Measurements from ENCODE around the gene TMEM242. TPM values are rescaled to one million over a fixed set of nuclear protein-coding genes. Genes with fewer than 3 reads are reported as not detected.

Gene TMEM242
- total RNA-seq, 1 experiment from 2014 or later = 8.7 TPM

DNA sequence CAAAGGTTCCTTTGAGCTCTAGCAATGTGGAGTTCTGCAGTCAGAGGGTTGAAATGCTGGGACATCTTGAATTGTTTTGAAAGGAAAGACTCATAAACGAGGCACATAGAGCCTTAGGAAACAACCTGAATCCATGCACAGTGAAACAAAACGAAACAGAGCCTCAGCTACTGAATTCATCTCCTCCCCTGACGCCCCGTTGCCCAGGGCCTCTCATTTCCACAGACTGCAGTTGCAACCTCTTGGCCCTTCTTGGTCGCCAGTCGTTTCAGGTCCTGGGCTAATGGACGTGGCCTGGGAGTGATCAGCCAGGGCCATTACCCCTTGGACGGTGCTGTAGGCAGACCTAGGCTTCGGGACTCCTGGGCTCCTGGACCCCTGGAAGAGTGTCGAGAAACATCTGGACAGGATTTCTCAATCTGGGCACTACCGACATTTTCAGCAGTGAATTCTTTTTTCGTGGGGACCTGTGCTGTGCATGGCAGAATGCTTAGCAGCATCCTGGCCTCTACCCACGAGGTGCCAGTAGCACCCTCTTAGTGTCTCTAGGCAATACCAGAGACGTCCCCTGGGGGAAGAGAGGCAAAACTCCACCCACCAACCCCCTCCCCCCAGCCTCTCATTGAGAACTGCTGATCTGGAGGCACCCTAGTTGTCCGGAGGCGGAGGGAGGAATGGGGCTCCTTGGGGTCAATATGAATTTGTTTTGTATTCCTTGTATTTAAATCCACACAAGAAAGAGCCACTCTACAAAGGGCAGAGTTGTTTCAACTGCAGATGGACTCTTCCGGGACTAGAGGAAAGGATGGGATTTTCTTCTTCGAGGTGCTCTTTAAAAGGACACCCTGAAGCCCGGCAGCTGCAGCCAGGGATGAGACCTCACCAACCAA lies 50.2 kb downstream of the TMEM242 start (continued):
- TF ChIP-seq, protein P1, sequence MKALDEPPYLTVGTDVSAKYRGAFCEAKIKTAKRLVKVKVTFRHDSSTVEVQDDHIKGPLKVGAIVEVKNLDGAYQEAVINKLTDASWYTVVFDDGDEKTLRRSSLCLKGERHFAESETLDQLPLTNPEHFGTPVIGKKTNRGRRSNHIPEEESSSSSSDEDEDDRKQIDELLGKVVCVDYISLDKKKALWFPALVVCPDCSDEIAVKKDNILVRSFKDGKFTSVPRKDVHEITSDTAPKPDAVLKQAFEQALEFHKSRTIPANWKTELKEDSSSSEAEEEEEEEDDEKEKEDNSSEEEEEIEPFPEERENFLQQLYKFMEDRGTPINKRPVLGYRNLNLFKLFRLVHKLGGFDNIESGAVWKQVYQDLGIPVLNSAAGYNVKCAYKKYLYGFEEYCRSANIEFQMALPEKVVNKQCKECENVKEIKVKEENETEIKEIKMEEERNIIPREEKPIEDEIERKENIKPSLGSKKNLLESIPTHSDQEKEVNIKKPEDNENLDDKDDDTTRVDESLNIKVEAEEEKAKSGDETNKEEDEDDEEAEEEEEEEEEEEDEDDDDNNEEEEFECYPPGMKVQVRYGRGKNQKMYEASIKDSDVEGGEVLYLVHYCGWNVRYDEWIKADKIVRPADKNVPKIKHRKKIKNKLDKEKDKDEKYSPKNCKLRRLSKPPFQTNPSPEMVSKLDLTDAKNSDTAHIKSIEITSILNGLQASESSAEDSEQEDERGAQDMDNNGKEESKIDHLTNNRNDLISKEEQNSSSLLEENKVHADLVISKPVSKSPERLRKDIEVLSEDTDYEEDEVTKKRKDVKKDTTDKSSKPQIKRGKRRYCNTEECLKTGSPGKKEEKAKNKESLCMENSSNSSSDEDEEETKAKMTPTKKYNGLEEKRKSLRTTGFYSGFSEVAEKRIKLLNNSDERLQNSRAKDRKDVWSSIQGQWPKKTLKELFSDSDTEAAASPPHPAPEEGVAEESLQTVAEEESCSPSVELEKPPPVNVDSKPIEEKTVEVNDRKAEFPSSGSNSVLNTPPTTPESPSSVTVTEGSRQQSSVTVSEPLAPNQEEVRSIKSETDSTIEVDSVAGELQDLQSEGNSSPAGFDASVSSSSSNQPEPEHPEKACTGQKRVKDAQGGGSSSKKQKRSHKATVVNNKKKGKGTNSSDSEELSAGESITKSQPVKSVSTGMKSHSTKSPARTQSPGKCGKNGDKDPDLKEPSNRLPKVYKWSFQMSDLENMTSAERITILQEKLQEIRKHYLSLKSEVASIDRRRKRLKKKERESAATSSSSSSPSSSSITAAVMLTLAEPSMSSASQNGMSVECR (CRISPR knock-in tag; IDR thresholded peaks at IDR 0.05; ENCODE audit: borderline replicate concordance) = no peak
- TF ChIP-seq, protein P2, sequence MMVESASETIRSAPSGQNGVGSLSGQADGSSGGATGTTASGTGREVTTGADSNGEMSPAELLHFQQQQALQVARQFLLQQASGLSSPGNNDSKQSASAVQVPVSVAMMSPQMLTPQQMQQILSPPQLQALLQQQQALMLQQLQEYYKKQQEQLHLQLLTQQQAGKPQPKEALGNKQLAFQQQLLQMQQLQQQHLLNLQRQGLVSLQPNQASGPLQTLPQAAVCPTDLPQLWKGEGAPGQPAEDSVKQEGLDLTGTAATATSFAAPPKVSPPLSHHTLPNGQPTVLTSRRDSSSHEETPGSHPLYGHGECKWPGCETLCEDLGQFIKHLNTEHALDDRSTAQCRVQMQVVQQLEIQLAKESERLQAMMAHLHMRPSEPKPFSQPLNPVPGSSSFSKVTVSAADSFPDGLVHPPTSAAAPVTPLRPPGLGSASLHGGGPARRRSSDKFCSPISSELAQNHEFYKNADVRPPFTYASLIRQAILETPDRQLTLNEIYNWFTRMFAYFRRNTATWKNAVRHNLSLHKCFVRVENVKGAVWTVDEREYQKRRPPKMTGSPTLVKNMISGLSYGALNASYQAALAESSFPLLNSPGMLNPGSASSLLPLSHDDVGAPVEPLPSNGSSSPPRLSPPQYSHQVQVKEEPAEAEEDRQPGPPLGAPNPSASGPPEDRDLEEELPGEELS (CRISPR knock-in tag; IDR thresholded peaks at IDR 0.05) = no peak

DNA sequence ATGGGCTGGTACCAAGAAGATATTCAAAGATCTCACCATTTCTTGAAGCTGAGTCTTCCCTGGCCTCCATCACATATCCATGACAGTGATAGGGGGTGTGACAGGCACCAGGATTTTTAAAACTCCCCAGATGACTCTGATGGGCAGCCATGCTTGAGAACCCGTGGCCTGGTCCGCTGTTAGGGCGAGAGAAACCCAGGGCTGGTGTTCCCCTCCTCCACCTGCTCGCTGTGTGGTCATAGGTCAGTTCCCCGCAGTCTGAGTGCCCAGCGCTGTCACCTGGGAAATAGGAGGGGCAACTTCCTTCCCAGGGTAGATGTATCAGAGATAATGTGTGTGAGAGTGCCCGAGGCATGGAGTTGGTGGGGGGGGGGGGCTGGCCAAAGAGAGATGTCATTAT lies 50.9 kb downstream of the TMEM242 start:
- POLR2A ChIA-PET = no interaction called here
- Mint-ChIP-seq H3K36me3 (peaks cover 8% of the 10 kb centered on the region; the same call in 1 of the 2 replicates), H3K9me3 (peaks cover 10% of the 10 kb centered on the region), H3K27me3 (ENCODE audit: low read depth) (peaks cover 18% of the 10 kb centered on the region), H3K4me1 (peaks cover 23% of the 10 kb centered on the region), H3K4me3 (no peak overlapping the region), H3K27ac (no peak overlapping the region)
- no peak for ATAC-seq
- CTCF ChIA-PET = interaction anchor here (0.6 to 1.9 kb wide), 6 partner anchors 9 to 214 kb away, joined by 3 to 6 read pairs (median 4); no protein-coding TSS in a partner anchor
- DNase-seq (ENCODE audit: low spot score) = no peak
- TF ChIP-seq PRRX2 (CRISPR knock-in tag; IDR thresholded peaks at IDR 0.05) (no peak), JAZF1 (CRISPR knock-in tag; IDR thresholded peaks at IDR 0.05) (no peak), NFE2L1 (CRISPR knock-in tag; IDR thresholded peaks at IDR 0.05) (no peak), ESRRA (CRISPR knock-in tag; IDR thresholded peaks at IDR 0.05; ENCODE audit: borderline replicate concordance) (no peak), SMAD3 (CRISPR knock-in tag; IDR thresholded peaks at IDR 0.05; ENCODE audit: borderline replicate concordance) (no peak), ZNF219 (CRISPR knock-in tag; IDR thresholded peaks at IDR 0.05; ENCODE audit: borderline replicate concordance) (no peak), MYBL2 (CRISPR knock-in tag; IDR thresholded peaks at IDR 0.05) (no peak), ZNF317 (CRISPR knock-in tag; IDR thresholded peaks at IDR 0.05; ENCODE audit: borderline replicate concordance, low read depth) (no peak), TCF7 (CRISPR knock-in tag; IDR thresholded peaks at IDR 0.05; ENCODE audit: low read depth) (no peak), SP1 (CRISPR knock-in tag; conservative IDR thresholded peaks at IDR 0.05) (no peak), RELA (CRISPR knock-in tag; IDR thresholded peaks at IDR 0.05; ENCODE audit: borderline replicate concordance) (no peak)
- TF ChIP-seq, protein P3, sequence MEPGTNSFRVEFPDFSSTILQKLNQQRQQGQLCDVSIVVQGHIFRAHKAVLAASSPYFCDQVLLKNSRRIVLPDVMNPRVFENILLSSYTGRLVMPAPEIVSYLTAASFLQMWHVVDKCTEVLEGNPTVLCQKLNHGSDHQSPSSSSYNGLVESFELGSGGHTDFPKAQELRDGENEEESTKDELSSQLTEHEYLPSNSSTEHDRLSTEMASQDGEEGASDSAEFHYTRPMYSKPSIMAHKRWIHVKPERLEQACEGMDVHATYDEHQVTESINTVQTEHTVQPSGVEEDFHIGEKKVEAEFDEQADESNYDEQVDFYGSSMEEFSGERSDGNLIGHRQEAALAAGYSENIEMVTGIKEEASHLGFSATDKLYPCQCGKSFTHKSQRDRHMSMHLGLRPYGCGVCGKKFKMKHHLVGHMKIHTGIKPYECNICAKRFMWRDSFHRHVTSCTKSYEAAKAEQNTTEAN (CRISPR knock-in tag; IDR thresholded peaks at IDR 0.05) = no peak
- TF ChIP-seq, protein P4, sequence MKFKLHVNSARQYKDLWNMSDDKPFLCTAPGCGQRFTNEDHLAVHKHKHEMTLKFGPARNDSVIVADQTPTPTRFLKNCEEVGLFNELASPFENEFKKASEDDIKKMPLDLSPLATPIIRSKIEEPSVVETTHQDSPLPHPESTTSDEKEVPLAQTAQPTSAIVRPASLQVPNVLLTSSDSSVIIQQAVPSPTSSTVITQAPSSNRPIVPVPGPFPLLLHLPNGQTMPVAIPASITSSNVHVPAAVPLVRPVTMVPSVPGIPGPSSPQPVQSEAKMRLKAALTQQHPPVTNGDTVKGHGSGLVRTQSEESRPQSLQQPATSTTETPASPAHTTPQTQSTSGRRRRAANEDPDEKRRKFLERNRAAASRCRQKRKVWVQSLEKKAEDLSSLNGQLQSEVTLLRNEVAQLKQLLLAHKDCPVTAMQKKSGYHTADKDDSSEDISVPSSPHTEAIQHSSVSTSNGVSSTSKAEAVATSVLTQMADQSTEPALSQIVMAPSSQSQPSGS (CRISPR knock-in tag; IDR thresholded peaks at IDR 0.05; ENCODE audit: borderline replicate concordance, low read depth) = no peak
- TF ChIP-seq, protein P5, sequence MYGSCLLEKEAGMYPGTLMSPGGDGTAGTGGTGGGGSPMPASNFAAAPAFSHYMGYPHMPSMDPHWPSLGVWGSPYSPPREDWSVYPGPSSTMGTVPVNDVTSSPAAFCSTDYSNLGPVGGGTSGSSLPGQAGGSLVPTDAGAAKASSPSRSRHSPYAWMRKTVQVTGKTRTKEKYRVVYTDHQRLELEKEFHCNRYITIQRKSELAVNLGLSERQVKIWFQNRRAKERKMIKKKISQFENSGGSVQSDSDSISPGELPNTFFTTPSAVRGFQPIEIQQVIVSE (CRISPR knock-in tag; IDR thresholded peaks at IDR 0.05; ENCODE audit: borderline replicate concordance) = no peak
- TF ChIP-seq, protein P6, sequence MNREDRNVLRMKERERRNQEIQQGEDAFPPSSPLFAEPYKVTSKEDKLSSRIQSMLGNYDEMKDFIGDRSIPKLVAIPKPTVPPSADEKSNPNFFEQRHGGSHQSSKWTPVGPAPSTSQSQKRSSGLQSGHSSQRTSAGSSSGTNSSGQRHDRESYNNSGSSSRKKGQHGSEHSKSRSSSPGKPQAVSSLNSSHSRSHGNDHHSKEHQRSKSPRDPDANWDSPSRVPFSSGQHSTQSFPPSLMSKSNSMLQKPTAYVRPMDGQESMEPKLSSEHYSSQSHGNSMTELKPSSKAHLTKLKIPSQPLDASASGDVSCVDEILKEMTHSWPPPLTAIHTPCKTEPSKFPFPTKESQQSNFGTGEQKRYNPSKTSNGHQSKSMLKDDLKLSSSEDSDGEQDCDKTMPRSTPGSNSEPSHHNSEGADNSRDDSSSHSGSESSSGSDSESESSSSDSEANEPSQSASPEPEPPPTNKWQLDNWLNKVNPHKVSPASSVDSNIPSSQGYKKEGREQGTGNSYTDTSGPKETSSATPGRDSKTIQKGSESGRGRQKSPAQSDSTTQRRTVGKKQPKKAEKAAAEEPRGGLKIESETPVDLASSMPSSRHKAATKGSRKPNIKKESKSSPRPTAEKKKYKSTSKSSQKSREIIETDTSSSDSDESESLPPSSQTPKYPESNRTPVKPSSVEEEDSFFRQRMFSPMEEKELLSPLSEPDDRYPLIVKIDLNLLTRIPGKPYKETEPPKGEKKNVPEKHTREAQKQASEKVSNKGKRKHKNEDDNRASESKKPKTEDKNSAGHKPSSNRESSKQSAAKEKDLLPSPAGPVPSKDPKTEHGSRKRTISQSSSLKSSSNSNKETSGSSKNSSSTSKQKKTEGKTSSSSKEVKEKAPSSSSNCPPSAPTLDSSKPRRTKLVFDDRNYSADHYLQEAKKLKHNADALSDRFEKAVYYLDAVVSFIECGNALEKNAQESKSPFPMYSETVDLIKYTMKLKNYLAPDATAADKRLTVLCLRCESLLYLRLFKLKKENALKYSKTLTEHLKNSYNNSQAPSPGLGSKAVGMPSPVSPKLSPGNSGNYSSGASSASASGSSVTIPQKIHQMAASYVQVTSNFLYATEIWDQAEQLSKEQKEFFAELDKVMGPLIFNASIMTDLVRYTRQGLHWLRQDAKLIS (CRISPR knock-in tag; IDR thresholded peaks at IDR 0.05; ENCODE audit: borderline replicate concordance) = no peak
- TF ChIP-seq, protein P7, sequence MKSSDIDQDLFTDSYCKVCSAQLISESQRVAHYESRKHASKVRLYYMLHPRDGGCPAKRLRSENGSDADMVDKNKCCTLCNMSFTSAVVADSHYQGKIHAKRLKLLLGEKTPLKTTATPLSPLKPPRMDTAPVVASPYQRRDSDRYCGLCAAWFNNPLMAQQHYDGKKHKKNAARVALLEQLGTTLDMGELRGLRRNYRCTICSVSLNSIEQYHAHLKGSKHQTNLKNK (CRISPR knock-in tag; IDR thresholded peaks at IDR 0.05) = no peak
- TF ChIP-seq, protein P8, sequence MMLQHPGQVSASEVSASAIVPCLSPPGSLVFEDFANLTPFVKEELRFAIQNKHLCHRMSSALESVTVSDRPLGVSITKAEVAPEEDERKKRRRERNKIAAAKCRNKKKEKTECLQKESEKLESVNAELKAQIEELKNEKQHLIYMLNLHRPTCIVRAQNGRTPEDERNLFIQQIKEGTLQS (CRISPR knock-in tag; conservative IDR thresholded peaks at IDR 0.05) = no peak
